HCT116 (cell line): ENCODE data around the gene WNK4.

Experiments
- CEBPB ChIP-seq: IDR thresholded peaks from 2 replicates; pipeline ENCODE4 v1.6.1; 2012; ENCODE audit warnings: low read depth
- EZH2 ChIP-seq: fragments of 200-600 bp; sonication (generic); IDR thresholded peaks from 2 replicates; pipeline ENCODE4 v1.6.1; 2017; ENCODE audit warnings: antibody characterized with exemption, mixed run types
- POLR2A ChIP-seq: IDR thresholded peaks from 2 replicates; pipeline ENCODE4 v1.7.0; 2011; ENCODE audit warnings: borderline replicate concordance; ENCODE audit not compliant: insufficient read depth, insufficient read length; ENCODE audit errors: extremely low read depth
- POLR2AphosphoS5 ChIP-seq: IDR thresholded peaks from 2 replicates; pipeline ENCODE4 v1.6.1; 2011; ENCODE audit warnings: mild to moderate bottlenecking, low read depth, low read length, moderate library complexity
- RAD21 ChIP-seq: IDR thresholded peaks from 2 replicates; pipeline ENCODE4 v1.6.1; 2012; ENCODE audit warnings: low read depth, mild to moderate bottlenecking
- SP1 ChIP-seq: IDR thresholded peaks from 2 replicates; pipeline ENCODE4 v1.6.1; 2012; ENCODE audit warnings: low read depth
- TCF7L2 ChIP-seq: IDR thresholded peaks from 2 replicates; pipeline ENCODE4 v1.7.0; 2011; ENCODE audit warnings: borderline replicate concordance, inconsistent platforms; ENCODE audit not compliant: insufficient read depth, insufficient read length; ENCODE audit errors: extremely low read depth
- ZFX ChIP-seq: fragments of 450-650 bp; IDR thresholded peaks from 2 replicates; pipeline ENCODE4 v1.6.1; 2017
- TF ChIP-seq, protein P1 (sequence below), 3 experiments: fragments of 200-600 bp in 1 of 3; sonication (generic) in 1 of 3; IDR thresholded peaks in 2 of 3; conservative IDR thresholded peaks in 1 of 3; 2 replicates each; pipeline ENCODE4 v1.5.1; 2012 to 2017; ENCODE audit warnings: low read depth in 2 of 3, low read length in 2 of 3, antibody characterized with exemption in 1 of 3, borderline replicate concordance in 1 of 3, control low read depth in 1 of 3, mild to moderate bottlenecking in 1 of 3, mixed read lengths in 1 of 3, mixed run types in 1 of 3, moderate library complexity in 1 of 3; ENCODE audit not compliant: insufficient read depth in 1 of 3
- TF ChIP-seq, protein P2 (sequence below): IDR thresholded peaks from 2 replicates; pipeline ENCODE4 v1.6.1; 2012
- TF ChIP-seq, protein P3 (sequence below): IDR thresholded peaks from 2 replicates; pipeline ENCODE4 v1.6.1; 2012; ENCODE audit warnings: low read depth

DNA sequence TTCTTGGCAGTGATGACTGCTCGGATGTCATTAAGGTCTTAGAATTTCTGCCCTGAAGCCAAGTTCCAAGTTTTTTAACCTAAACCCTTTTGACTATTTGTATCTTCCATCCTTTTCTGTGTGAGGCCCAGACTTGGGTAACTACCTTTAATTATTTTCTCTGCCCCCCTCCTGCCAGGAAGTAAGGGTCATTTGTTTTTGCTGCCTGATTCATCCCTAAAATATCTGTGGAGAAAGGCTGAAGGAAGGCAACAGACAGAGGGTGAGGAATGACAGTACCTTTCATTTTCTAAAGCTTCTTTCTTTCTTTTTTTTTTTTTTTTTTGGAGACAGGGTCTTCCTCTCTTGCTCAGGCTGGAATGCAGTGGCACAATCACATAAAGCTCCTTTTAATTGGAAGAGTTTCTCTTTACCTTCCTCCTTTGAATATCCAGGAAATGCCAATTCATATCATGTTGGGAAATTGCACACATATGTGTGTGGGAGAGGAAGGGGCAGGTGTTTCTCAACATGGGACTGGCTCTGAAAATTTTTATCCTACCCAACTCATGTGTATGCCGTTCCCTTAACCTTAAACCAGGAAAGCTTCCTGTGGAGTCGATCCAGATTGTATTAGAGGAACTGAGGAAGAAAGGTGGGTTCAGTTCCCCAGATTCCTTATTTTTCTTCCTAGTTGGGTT is 6.2 kb upstream of the WNK4 start:
- TF ChIP-seq EZH2, result no peak
- TF ChIP-seq POLR2A, result no peak
- TF ChIP-seq, protein P1, sequence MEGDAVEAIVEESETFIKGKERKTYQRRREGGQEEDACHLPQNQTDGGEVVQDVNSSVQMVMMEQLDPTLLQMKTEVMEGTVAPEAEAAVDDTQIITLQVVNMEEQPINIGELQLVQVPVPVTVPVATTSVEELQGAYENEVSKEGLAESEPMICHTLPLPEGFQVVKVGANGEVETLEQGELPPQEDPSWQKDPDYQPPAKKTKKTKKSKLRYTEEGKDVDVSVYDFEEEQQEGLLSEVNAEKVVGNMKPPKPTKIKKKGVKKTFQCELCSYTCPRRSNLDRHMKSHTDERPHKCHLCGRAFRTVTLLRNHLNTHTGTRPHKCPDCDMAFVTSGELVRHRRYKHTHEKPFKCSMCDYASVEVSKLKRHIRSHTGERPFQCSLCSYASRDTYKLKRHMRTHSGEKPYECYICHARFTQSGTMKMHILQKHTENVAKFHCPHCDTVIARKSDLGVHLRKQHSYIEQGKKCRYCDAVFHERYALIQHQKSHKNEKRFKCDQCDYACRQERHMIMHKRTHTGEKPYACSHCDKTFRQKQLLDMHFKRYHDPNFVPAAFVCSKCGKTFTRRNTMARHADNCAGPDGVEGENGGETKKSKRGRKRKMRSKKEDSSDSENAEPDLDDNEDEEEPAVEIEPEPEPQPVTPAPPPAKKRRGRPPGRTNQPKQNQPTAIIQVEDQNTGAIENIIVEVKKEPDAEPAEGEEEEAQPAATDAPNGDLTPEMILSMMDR (IDR thresholded peaks at IDR 0.05 in 2 of 3, conservative IDR thresholded peaks at IDR 0.05 in 1 of 3; ENCODE audit: borderline replicate concordance in 1 of 3, insufficient read depth in 1 of 3, low read depth in 2 of 3, low read length in 2 of 3), result no peak
- no peak for TF ChIP-seq RAD21
- TF ChIP-seq, protein P2, sequence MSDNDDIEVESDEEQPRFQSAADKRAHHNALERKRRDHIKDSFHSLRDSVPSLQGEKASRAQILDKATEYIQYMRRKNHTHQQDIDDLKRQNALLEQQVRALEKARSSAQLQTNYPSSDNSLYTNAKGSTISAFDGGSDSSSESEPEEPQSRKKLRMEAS, result no peak
- no peak for TF ChIP-seq POLR2AphosphoS5
- no peak for TF ChIP-seq CEBPB
- TF ChIP-seq, protein P3, sequence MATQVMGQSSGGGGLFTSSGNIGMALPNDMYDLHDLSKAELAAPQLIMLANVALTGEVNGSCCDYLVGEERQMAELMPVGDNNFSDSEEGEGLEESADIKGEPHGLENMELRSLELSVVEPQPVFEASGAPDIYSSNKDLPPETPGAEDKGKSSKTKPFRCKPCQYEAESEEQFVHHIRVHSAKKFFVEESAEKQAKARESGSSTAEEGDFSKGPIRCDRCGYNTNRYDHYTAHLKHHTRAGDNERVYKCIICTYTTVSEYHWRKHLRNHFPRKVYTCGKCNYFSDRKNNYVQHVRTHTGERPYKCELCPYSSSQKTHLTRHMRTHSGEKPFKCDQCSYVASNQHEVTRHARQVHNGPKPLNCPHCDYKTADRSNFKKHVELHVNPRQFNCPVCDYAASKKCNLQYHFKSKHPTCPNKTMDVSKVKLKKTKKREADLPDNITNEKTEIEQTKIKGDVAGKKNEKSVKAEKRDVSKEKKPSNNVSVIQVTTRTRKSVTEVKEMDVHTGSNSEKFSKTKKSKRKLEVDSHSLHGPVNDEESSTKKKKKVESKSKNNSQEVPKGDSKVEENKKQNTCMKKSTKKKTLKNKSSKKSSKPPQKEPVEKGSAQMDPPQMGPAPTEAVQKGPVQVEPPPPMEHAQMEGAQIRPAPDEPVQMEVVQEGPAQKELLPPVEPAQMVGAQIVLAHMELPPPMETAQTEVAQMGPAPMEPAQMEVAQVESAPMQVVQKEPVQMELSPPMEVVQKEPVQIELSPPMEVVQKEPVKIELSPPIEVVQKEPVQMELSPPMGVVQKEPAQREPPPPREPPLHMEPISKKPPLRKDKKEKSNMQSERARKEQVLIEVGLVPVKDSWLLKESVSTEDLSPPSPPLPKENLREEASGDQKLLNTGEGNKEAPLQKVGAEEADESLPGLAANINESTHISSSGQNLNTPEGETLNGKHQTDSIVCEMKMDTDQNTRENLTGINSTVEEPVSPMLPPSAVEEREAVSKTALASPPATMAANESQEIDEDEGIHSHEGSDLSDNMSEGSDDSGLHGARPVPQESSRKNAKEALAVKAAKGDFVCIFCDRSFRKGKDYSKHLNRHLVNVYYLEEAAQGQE, result no peak
- no peak for TF ChIP-seq SP1
- TF ChIP-seq ZFX, result no peak
- no peak for TF ChIP-seq TCF7L2
